ENCODE results near the gene NDUFV3.
"Not testable (repeated sequence)": the region's sequence is repeated elsewhere in the genome, so short reads cannot be mapped to it uniquely, and the experiment has no call there.

The NDUFV3 gene

GRCh38 chr21:42892582-42892930 lies 553 bp upstream of the NDUFV3 start:
- H3K4me3 ChIP-seq (ENCODE audit: low read depth, low read length): peak overlapping the region; percentile 93
- no peak for TF ChIP-seq CTCF (IDR thresholded peaks at IDR 0.05; ENCODE audit: borderline replicate concordance, insufficient read depth, low read depth, low read length)

GRCh38 chr21:42900446-42900845 lies 7.3 kb downstream of the NDUFV3 start:
- TF ChIP-seq CTCF (IDR thresholded peaks at IDR 0.05; ENCODE audit: borderline replicate concordance, insufficient read depth, low read depth, low read length): no peak
- H3K4me3 ChIP-seq (ENCODE audit: low read depth, low read length): no peak overlapping the region

DNA sequence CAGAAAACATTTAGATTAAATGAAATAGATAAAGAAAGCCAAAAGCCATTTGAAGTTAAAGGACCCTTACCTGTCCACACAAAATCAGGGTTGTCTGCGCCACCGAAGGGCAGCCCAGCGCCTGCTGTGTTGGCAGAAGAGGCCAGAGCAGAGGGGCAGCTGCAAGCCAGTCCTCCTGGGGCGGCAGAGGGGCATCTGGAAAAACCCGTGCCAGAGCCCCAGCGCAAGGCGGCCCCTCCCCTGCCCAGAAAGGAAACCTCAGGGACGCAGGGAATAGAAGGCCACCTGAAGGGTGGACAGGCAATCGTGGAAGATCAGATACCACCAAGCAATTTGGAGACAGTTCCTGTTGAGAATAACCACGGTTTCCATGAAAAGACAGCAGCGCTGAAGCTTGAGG lies 10.7 kb downstream of the NDUFV3 start:
- no peak for TF ChIP-seq CTCF (IDR thresholded peaks at IDR 0.05; ENCODE audit: borderline replicate concordance, insufficient read depth, low read depth, low read length)
- H3K4me3 ChIP-seq (ENCODE audit: low read depth, low read length): no peak overlapping the region

GRCh38 chr21:42905195-42905594 lies 12.1 kb downstream of the NDUFV3 start:
- TF ChIP-seq CTCF (IDR thresholded peaks at IDR 0.05; ENCODE audit: borderline replicate concordance, insufficient read depth, low read depth, low read length): no peak
- H3K4me3 ChIP-seq (ENCODE audit: low read depth, low read length): no peak overlapping the region

DNA sequence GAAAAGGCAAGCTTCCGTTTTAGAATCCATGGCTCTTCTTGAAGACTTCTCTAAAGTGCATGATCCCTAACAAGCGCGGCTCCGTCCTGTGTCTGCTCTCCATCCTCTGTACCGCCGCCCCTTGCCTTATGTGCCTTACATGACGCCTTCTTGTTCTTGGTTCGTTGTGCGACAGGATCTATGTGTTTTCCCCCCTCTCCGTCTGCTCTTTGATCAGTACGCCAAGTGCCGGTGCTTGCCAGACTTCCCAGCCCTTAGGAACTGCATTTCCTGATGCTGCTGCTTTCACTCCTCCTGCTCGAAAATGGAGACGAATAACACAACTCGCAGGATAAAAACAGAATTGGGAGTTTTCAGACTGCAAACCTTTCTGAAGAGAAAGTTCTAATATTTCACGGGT lies 13.1 kb downstream of the NDUFV3 start:
- no peak overlapping the region for H3K4me3 ChIP-seq (ENCODE audit: low read depth, low read length)
- TF ChIP-seq CTCF (IDR thresholded peaks at IDR 0.05; ENCODE audit: borderline replicate concordance, insufficient read depth, low read depth, low read length): no peak

DNA sequence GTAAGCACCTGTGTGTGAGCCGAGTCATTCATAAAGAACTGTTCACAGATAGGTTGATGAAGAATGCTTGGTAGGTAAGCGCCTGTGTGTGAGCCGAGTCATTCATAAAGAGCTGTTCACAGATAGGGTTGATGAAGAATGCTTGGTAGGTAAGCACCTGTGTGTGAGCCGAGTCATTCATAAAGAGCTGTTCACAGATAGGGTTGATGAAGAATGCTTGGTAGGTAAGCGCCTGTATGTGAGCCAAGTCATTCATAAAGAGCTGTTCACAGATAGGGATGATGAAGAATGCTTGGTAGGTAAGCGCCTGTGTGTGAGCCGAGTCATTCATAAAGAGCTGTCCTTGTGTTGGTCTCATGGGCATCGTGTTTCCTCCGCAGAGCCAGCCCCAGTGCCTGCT lies 15.4 kb downstream of the NDUFV3 start:
- H3K4me3 ChIP-seq (ENCODE audit: low read depth, low read length): not testable (repeated sequence)

GRCh38 chr21:42911920-42912319 lies 18.8 kb downstream of the NDUFV3 start:
- not testable (repeated sequence) for H3K4me3 ChIP-seq (ENCODE audit: low read depth, low read length)

- H3K4me3 ChIP-seq (ENCODE audit: low read depth, low read length): no peak overlapping the region
- TF ChIP-seq CTCF (IDR thresholded peaks at IDR 0.05; ENCODE audit: borderline replicate concordance, insufficient read depth, low read depth, low read length): no peak
These were observed 20.4 kb downstream of the NDUFV3 start for GRCh38 chr21:42913476-42913875.

All from GM12875 (cell line).